Pancreas (tissue), 10 donors: ENCODE data around the gene NEK4. TPM values are rescaled to one million over a fixed set of nuclear protein-coding genes. Genes with fewer than 3 reads are reported as not detected.

ENCODE experiments used
- ATAC-seq, 4 donors: fragments of 200-7000 bp; cut with Tn5 transposase; one replicate each; pipeline versions ENCODE4 v1.8.0 to v1.9.1; 2020; ENCODE audit warnings: mild to moderate bottlenecking in 4 of 4, moderate library complexity in 4 of 4
- DNase-seq, 6 donors: peaks; one replicate each; pipeline ENCODE4 v3.0.0-alpha.2; 2020
- FAIRE-seq: peaks from 2 replicates; lab custom pipeline; 2012; peaks lifted over from hg19 to GRCh38; lab: Jason Lieb, UNC
- H3K27ac ChIP-seq, 4 donors: fragments of 200-600 bp; sonication (generic); 1 replicate in 3 of 4; 2 replicates in 1 of 4; pipeline versions ENCODE4 v1.5.0 to v1.8.0; 2020
- H3K27me3 ChIP-seq, 4 donors: fragments of 200-600 bp; one replicate each; pipeline ENCODE4 v1.8.0; 2021
- H3K36me3 ChIP-seq, 3 donors: fragments of 200-600 bp; sonication (generic) in 1 of 3; one replicate each; pipeline versions ENCODE4 v1.5.0 to v1.8.0; 2020 to 2021
- H3K4me1 ChIP-seq, 3 donors: fragments of 200-600 bp; one replicate each; pipeline ENCODE4 v1.8.0; 2021
- H3K4me3 ChIP-seq, 4 donors: fragments of 200-600 bp; sonication (generic) in 2 of 4; one replicate each; pipeline versions ENCODE4 v1.5.0 to v1.8.0; 2020 to 2021
- H3K9me3 ChIP-seq, 4 donors: fragments of 200-600 bp; one replicate each; pipeline ENCODE4 v1.8.0; 2021
- WGBS, 2 donors: extraction: QIAGEN DNeasy Blood & Tissue Kit; methylation state at CpG; one replicate each; pipeline ENCODE4 v1.1.7; 2013; 5-methylcytosine and 5-hydroxymethylcytosine counted together
- intact Hi-C, 3 donors: fragments of 100-400 bp; cut with DNase I; formaldehyde crosslinking; loops; one replicate each; pipeline versions ENCODE4 v1.11.1 to v1.14.2; 2022
- polyA plus RNA-seq, 2 donors: library from polyadenylated mRNA; stranded (reverse); fragments of 200-250 nt; gene quantifications; one replicate each; pipeline ENCODE4 v1.2.3, GENCODE V29; 2013
- total RNA-seq, 6 donors: library from RNA; stranded (reverse); fragmentation: NEBNext Ultra II Directional in 4 of 6; extraction: Animal tissue kit (Norgen Biotek cat#: 25700) in 4 of 6; gene quantifications; one replicate each; pipeline versions ENCODE4 v1.2.1 to v1.2.4, GENCODE V29; 2021 to 2023
- TF ChIP-seq, protein P1 (sequence below), 4 donors: fragments of 200-600 bp; sonication (generic) in 3 of 4; IDR thresholded peaks; one replicate each; pipeline versions ENCODE4 v1.5.0 to v1.8.0; 2021; ENCODE audit warnings: antibody characterized with exemption in 4 of 4
- donor health status: healthy with polysubstance abuse.
- donor health status: DM: no; HTN: no; CAD: no; lungs with moderate emphysema.
- donor health status: DM: no; HTN: no; CAD: no.
- donor health status: control.
- donor health status: control.
- donor health status: Bipolar disorder and iron deficiency.
- donor health status: DM: yes; HTN: yes; CAD: no.
- donor health status: DM: no; HTN: no; CAD: no.
- donor health status: DM: no; HTN: no; CAD: no.
- donor health status: DM: yes; HTN: yes; CAD: no.

Gene NEK4
- total and polyA plus RNA-seq, 8 donors = 4.0 to 22.0 (median 14.8) TPM

DNA sequence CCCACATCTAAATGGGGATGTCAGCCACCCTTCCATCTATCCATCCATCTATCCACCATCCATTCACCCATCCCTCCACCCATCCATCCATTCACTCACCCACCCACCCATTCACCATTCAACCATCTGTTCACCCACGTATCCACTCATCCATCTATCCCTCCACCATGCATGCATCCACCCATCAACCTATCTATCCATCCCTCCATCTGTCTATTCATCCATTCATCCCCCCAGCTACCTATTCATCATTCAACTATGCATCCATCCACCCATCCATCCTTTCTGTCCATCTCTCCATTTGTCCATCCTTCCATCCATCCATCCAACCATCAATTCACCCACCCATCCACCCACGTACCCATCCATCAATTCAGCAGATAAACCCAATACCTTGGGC, 38.4 kb upstream of the NEK4 start:
- DNase-seq = no peak
- H3K27ac ChIP-seq = no peak overlapping the region
- H3K4me3 ChIP-seq = no peak overlapping the region
- no peak for ATAC-seq
- no peak for FAIRE-seq
- TF ChIP-seq, protein P1, sequence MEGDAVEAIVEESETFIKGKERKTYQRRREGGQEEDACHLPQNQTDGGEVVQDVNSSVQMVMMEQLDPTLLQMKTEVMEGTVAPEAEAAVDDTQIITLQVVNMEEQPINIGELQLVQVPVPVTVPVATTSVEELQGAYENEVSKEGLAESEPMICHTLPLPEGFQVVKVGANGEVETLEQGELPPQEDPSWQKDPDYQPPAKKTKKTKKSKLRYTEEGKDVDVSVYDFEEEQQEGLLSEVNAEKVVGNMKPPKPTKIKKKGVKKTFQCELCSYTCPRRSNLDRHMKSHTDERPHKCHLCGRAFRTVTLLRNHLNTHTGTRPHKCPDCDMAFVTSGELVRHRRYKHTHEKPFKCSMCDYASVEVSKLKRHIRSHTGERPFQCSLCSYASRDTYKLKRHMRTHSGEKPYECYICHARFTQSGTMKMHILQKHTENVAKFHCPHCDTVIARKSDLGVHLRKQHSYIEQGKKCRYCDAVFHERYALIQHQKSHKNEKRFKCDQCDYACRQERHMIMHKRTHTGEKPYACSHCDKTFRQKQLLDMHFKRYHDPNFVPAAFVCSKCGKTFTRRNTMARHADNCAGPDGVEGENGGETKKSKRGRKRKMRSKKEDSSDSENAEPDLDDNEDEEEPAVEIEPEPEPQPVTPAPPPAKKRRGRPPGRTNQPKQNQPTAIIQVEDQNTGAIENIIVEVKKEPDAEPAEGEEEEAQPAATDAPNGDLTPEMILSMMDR (IDR thresholded peaks at IDR 0.05) = no peak
- H3K4me1 ChIP-seq = no peaks in the 10 kb centered on the region
- intact Hi-C loops = no loop called here
- no peaks in the 10 kb centered on the region for H3K36me3 ChIP-seq
- H3K27me3 ChIP-seq = no peaks in the 10 kb centered on the region
- WGBS, 2 donors = 64 to 69% methylated on average over 2 of the region's 2 CpGs
- no peaks in the 10 kb centered on the region for H3K9me3 ChIP-seq

DNA sequence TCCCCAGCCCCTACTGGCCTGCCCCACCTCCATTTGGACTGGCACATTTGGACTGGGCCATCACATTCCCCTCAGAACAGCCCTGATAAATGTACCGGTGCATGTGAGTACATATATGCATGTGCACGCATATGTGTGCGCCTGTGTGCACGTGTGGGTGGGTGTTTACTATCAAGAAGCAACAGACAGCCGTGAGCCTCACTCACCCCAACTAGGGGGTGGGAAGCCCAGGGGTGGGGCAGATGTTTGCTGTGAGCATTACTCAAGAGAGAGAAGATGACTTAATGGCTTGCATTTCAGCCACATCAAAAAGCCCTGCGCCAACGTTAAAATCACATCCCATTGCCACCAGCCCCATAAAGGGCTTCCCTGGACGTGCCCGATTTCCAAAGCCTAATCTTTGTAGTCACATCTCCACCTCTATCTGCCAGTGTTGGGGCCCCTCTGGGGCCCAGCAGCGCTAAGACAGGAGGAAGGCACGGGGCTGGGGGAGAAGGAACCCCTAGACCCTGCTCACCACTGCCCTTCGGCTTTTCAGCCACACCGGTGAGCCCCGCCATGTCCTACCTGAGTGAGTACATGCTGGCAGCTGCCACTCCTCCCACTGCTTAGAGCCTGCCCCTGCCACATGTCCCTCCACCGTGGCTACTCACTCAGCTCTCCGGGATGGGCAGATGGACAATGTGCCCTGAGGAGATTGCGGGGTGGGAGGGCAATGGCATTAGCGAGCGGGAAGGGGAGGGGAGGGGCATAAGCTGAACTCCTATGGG, 34.7 kb upstream of the NEK4 start:
- H3K9me3 ChIP-seq = no peaks in the 10 kb centered on the region
- 74 to 80% methylated on average over 19 of the region's 19 CpGs for WGBS, 2 donors
- DNase-seq = no peak
- H3K4me3 ChIP-seq = no peak overlapping the region
- ATAC-seq = no peak
- no peaks in the 10 kb centered on the region for H3K4me1 ChIP-seq
- H3K27me3 ChIP-seq = no peaks in the 10 kb centered on the region
- intact Hi-C loops = no loop called here
- H3K36me3 ChIP-seq = no peaks in the 10 kb centered on the region
- H3K27ac ChIP-seq = no peak overlapping the region
- FAIRE-seq = no peak
- TF ChIP-seq, protein P1 (IDR thresholded peaks at IDR 0.05) = no peak

DNA sequence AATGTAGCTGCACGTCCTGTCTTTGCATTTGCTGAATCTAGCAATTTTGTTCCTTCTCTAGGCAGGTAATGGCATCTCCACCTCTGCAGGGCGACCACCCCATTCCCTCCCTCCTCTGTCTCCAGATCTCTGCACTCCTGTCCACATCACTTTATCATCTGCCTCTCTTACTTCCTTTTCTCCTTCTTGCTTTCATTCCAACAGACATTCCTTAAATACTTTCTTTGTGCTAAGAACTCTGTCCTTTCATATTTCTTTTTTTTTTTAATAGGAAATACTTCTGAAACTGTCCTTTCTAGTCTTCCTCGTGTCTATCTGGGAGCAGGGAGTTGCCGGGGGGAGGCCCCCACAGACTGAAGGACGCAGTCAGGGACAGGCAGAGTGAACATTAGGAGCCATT, 31.1 kb upstream of the NEK4 start:
- intact Hi-C loops = no loop called here
- H3K4me1 ChIP-seq = no peaks in the 10 kb centered on the region
- H3K27ac ChIP-seq = no peak overlapping the region
- H3K36me3 ChIP-seq = no peaks in the 10 kb centered on the region
- TF ChIP-seq, protein P1 (IDR thresholded peaks at IDR 0.05) = no peak
- no peaks in the 10 kb centered on the region for H3K9me3 ChIP-seq
- FAIRE-seq (no peak), ATAC-seq (no peak), DNase-seq (no peak)
- H3K4me3 ChIP-seq = no peak overlapping the region
- no peaks in the 10 kb centered on the region for H3K27me3 ChIP-seq
- 50 to 58% methylated on average over 5 of the region's 5 CpGs for WGBS, 2 donors

DNA sequence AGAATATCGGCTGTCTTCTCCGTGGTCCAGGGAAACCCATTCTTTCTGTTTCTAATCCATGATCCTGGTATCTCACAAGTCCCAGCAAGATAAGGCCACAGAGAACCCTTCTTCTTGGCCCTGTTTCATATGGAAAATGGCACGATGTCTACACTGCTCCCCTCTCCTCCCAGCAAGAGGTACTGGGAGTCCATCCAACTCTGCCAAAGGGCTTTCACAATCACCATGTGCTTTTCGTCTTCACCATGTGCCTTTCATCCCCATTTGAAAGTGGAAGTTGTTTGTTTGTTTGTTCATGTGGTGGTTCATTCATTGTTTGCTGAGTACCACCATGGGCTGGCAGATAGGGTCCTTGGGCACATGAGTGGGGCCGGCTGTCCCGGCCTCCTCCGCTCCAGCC, 29.3 kb upstream of the NEK4 start:
- intact Hi-C loops = no loop called here
- Histone ChIP-seq H3K9me3 (no peaks in the 10 kb centered on the region), H3K4me1 (peaks cover 0 to 3% (median 0%) of the 10 kb centered on the region in 3 donors), H3K27ac (no peak overlapping the region), H3K27me3 (no peaks in the 10 kb centered on the region), H3K4me3 (no peak overlapping the region), H3K36me3 (no peaks in the 10 kb centered on the region)
- WGBS, 2 donors = 70 to 81% methylated on average over 7 of the region's 7 CpGs
- DNase-seq = no peak
- FAIRE-seq = no peak
- no peak for ATAC-seq
- TF ChIP-seq, protein P1 (IDR thresholded peaks at IDR 0.05) = no peak

DNA sequence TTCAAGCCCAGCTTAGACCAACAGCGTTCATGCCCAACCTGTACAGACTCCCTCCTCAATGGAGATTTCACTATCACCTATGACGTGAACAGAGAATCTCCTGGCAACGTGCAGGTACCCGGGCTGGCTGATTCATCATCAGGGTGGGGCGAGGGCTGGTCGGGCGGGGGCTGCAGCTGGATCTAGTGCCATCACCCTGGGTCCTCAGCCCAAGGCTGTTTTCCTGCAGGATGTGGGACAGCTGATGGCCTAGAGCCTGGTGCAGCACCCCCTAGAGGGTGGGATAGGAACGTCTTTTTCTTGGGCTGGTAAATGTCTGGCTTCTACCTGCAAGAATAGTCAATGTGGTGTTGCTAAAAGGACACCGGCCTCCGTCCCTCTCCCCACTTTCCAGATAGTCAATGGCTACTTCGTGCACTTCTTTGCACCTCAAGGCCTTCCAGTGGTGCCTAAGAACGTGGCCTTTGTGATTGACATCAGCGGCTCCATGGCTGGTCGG, 28.3 kb upstream of the NEK4 start:
- no peak for FAIRE-seq
- peak in 3 of 4 donors; percentile 69 to 72 (median 69) for ATAC-seq
- 54% methylated on average over 14 of the region's 14 CpGs for WGBS, 2 donors

More for the DNA sequence above, 28.3 kb upstream of the NEK4 start:
- H3K9me3 ChIP-seq = no peaks in the 10 kb centered on the region
- no peaks in the 10 kb centered on the region for H3K27me3 ChIP-seq
- no peak overlapping the region for H3K27ac ChIP-seq
- H3K36me3 ChIP-seq = no peaks in the 10 kb centered on the region
- peak in 1 of 6 donors; percentile 41 for DNase-seq
- H3K4me3 ChIP-seq = no peak overlapping the region
- intact Hi-C loops = no loop called here
- TF ChIP-seq, protein P1 (IDR thresholded peaks at IDR 0.05) = peak in 3 of 4 donors; percentile 16 to 36 (median 33)
- peaks cover 0 to 3% (median 0%) of the 10 kb centered on the region in 3 donors for H3K4me1 ChIP-seq
